GM19193 (cell line): ENCODE data around the gene GAP43.

Experiments
- POLR2A ChIP-seq: IDR thresholded peaks from 4 replicates; pipeline ENCODE4 v1.6.1; 2011; ENCODE audit not compliant: insufficient read depth, insufficient read length; ENCODE audit errors: extremely low read depth

The GAP43 gene

GRCh38 chr3:115692887-115693524 lies 69.7 kb downstream of the GAP43 start:
- no peak for TF ChIP-seq POLR2A

DNA sequence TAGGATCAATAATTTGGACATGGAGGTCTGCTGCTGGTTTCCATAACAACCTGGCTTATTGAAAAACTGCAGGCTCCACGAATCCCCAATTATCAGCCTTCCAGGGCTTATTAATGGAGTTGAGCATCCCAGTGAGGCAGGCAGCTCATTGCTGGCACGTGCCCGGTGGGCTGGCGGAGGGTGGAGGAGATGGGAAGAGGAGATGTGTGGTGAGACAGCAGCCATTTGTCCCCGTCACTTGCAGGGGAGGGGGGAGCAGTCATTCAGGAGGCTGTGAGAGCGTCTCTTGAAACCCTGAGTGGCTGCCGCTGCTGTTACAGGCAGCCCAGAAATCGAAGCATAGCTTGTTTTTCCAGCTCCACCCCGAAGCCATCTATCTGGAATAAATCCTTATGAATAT lies 70.6 kb downstream of the GAP43 start:
- TF ChIP-seq POLR2A: no peak

- no peak for TF ChIP-seq POLR2A
Measured at GRCh38 chr3:115695090-115695489, 71.8 kb downstream of the GAP43 start.

- no peak for TF ChIP-seq POLR2A
Measured at GRCh38 chr3:115697263-115698053, 74.1 kb downstream of the GAP43 start.

DNA sequence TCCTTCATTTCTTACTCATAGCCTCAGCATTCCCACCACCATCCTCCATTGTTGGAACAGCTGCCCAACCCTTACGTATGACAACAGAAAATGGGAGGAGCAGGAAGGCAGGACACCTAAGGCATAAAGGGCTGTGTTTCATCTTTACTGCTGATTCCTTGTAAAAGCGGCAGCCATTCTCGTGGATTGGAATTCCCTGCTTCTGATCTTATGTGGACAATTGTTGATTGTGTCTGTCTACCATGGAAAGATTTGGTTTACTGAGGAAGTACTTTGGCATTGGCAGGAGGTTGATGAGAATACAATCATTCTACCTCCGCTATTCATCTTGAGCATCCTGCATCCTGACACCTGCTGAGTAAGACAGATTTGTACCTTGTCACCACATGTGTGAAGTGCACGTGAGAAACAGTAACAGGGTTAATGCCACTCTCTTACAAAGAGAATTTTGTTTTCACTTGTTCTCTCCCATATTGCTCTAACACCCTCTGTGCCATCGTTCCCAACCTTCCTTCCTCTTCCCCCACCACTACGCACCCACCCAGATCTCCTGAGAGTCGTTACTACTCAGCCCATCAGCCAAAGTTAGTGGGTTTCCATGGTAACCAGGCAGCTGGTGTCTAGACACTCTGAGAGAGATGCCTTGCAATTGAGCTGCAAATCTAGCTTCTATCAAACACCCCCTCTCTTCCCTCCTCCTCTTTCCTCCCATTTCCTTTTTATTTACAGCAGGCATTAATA lies 75.7 kb downstream of the GAP43 start:
- TF ChIP-seq POLR2A: no peak

DNA sequence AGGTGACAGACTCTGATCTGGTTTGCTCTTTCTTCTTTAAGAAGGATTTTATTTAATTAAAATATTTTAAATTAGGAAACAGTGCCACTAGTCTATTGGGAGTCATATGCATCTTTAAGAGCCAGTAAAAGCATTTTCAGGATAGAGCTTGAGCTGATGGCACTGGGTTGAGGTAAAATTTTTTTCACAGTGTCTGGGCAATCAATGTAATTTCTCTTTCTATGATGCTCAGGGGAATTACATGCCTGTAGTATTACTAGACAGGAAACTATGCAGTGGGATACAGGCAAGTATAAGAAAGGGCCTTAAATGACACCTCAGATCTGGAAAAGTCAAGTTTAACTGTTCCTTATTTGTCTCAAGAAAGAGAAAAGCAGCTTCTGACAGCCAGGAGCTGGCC lies 76.4 kb downstream of the GAP43 start:
- no peak for TF ChIP-seq POLR2A

DNA sequence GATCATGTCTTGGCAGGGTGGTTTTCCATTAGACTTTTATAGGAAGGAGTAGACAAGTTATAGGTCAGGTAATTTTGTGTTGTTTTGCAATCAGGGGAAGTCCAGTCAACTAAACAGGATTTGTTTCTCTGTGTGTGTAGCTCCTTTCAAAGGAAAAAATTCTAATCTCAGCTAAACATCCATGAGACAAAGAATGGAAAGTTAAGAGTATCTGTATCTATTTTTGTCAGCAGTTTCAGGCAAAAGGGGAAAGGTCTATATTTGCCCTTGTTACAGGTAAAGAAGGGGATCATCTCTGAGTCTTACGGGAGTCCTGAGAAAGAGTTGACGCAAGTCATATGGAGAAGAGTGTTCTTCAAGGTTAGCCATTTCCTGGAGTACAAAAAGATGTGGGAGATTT lies 79.3 kb downstream of the GAP43 start:
- TF ChIP-seq POLR2A: no peak

GRCh38 chr3:115704661-115705338 lies 81.5 kb downstream of the GAP43 start:
- no peak for TF ChIP-seq POLR2A

- TF ChIP-seq POLR2A: no peak
Measured at GRCh38 chr3:115706311-115706829, 83.1 kb downstream of the GAP43 start.

DNA sequence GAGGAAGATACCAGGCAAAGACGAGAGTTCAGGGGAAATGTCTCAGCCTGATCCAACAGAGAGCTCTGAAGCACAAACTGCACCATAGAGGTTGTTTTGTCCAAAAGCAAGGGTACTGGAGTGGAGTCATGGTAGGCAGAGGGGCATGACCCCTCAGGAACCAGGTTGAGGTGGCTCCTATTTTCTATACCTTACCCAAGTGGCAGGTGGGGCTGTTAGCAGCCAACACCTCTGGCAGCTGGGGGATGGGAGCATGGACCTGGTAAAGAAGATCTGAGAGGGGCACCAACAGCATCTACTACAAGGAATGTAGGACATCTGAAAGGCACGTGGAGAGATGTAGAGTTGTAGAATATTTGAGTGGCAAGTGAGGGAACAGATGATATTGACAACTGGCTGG lies 85.2 kb downstream of the GAP43 start:
- no peak for TF ChIP-seq POLR2A

- no peak for TF ChIP-seq POLR2A
Measured at GRCh38 chr3:115709093-115709492, 85.8 kb downstream of the GAP43 start.

GRCh38 chr3:115709931-115710330 lies 86.6 kb downstream of the GAP43 start:
- TF ChIP-seq POLR2A: no peak

GRCh38 chr3:115710799-115711198 lies 87.5 kb downstream of the GAP43 start:
- no peak for TF ChIP-seq POLR2A

- TF ChIP-seq POLR2A: no peak
Measured at GRCh38 chr3:115712871-115713270, 89.6 kb downstream of the GAP43 start.

DNA sequence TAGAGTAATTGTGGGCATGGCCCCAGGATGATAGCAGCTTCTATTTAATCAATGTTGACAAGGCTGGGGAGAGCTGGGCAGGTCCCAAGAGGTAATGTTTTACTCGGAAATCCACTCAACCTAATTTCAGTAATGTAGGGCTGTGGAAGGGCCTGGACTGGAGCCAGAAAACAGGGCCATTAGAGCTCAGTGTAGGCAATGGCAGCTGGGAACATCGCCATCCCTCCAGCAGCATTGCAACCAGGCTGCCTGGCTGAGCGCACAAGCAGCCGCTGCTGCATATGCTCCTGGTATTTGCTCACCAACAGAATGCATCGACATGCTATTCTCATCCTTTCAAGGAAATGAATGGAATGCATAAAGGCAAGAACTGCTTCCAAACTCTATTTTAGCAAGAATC lies 90.0 kb downstream of the GAP43 start:
- no peak for TF ChIP-seq POLR2A
